GM23338 (cell line): ENCODE results near the gene KRT38.

Experiments
- EZH2 ChIP-seq: fragments of 200-600 bp; sonication (generic); IDR thresholded peaks from one replicate; pipeline ENCODE4 v1.8.0; 2017; ENCODE audit warnings: antibody characterized with exemption, mild to moderate bottlenecking, low read depth; ENCODE audit not compliant: unreplicated experiment
- EZH2phosphoT487 ChIP-seq: fragments of 200-600 bp; sonication (generic); IDR thresholded peaks from one replicate; pipeline ENCODE4 v1.8.1; 2018; ENCODE audit warnings: antibody characterized with exemption; ENCODE audit not compliant: unreplicated experiment
- NANOG ChIP-seq: IDR thresholded peaks from 2 replicates; pipeline ENCODE4 v1.6.1; 2016; ENCODE audit warnings: antibody characterized with exemption, borderline replicate concordance
- POLR2AphosphoS5 ChIP-seq: IDR thresholded peaks from 2 replicates; pipeline ENCODE4 v1.6.1; 2016; ENCODE audit warnings: antibody characterized with exemption, low read depth
- STAT1 ChIP-seq: IDR thresholded peaks from one replicate; pipeline ENCODE4 v1.6.1; 2016; ENCODE audit warnings: antibody characterized with exemption; ENCODE audit not compliant: unreplicated experiment
- TF ChIP-seq, protein P1 (sequence below), 2 experiments: fragments of 200-600 bp in 1 of 2; sonication (generic) in 1 of 2; conservative IDR thresholded peaks; 2 replicates each; pipeline versions ENCODE4 v1.5.1 to v1.6.1; 2016 to 2017; ENCODE audit warnings: antibody characterized with exemption in 2 of 2, low read depth in 2 of 2, mild to moderate bottlenecking in 2 of 2, moderate library complexity in 1 of 2
- TF ChIP-seq, protein P2 (sequence below): IDR thresholded peaks from 2 replicates; pipeline ENCODE4 v1.6.1; 2016; ENCODE audit warnings: antibody characterized with exemption
- TF ChIP-seq, protein P3 (sequence below): IDR thresholded peaks from one replicate; pipeline ENCODE4 v1.6.1; 2018; ENCODE audit warnings: antibody characterized with exemption; ENCODE audit not compliant: unreplicated experiment

DNA sequence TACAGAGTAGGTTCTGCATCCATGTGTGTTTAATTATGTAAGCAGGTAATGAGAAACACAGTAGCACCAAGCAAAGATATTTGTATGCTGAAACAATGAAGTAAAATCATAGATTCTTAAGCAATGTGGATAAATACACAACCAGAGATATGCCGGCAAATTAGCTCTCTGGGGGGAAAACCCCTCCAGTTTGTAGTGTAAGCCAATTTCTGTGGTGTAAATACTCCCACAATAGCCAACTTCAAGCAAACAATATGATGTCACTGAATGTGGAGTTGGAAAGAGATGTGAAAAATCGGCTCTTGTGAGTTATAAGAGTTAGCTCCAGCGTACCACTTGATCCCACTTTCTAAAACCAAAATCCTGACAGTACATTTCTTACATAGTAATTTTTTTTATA is 3.9 kb upstream of the KRT38 start:
- TF ChIP-seq, protein P1, sequence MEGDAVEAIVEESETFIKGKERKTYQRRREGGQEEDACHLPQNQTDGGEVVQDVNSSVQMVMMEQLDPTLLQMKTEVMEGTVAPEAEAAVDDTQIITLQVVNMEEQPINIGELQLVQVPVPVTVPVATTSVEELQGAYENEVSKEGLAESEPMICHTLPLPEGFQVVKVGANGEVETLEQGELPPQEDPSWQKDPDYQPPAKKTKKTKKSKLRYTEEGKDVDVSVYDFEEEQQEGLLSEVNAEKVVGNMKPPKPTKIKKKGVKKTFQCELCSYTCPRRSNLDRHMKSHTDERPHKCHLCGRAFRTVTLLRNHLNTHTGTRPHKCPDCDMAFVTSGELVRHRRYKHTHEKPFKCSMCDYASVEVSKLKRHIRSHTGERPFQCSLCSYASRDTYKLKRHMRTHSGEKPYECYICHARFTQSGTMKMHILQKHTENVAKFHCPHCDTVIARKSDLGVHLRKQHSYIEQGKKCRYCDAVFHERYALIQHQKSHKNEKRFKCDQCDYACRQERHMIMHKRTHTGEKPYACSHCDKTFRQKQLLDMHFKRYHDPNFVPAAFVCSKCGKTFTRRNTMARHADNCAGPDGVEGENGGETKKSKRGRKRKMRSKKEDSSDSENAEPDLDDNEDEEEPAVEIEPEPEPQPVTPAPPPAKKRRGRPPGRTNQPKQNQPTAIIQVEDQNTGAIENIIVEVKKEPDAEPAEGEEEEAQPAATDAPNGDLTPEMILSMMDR (conservative IDR thresholded peaks at IDR 0.05; ENCODE audit: low read depth in 2 of 2): no peak
- TF ChIP-seq EZH2 (no peak), POLR2AphosphoS5 (no peak), EZH2phosphoT487 (no peak), NANOG (no peak), STAT1 (no peak)
- TF ChIP-seq, protein P2, sequence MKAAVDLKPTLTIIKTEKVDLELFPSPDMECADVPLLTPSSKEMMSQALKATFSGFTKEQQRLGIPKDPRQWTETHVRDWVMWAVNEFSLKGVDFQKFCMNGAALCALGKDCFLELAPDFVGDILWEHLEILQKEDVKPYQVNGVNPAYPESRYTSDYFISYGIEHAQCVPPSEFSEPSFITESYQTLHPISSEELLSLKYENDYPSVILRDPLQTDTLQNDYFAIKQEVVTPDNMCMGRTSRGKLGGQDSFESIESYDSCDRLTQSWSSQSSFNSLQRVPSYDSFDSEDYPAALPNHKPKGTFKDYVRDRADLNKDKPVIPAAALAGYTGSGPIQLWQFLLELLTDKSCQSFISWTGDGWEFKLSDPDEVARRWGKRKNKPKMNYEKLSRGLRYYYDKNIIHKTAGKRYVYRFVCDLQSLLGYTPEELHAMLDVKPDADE: no peak
- TF ChIP-seq, protein P3, sequence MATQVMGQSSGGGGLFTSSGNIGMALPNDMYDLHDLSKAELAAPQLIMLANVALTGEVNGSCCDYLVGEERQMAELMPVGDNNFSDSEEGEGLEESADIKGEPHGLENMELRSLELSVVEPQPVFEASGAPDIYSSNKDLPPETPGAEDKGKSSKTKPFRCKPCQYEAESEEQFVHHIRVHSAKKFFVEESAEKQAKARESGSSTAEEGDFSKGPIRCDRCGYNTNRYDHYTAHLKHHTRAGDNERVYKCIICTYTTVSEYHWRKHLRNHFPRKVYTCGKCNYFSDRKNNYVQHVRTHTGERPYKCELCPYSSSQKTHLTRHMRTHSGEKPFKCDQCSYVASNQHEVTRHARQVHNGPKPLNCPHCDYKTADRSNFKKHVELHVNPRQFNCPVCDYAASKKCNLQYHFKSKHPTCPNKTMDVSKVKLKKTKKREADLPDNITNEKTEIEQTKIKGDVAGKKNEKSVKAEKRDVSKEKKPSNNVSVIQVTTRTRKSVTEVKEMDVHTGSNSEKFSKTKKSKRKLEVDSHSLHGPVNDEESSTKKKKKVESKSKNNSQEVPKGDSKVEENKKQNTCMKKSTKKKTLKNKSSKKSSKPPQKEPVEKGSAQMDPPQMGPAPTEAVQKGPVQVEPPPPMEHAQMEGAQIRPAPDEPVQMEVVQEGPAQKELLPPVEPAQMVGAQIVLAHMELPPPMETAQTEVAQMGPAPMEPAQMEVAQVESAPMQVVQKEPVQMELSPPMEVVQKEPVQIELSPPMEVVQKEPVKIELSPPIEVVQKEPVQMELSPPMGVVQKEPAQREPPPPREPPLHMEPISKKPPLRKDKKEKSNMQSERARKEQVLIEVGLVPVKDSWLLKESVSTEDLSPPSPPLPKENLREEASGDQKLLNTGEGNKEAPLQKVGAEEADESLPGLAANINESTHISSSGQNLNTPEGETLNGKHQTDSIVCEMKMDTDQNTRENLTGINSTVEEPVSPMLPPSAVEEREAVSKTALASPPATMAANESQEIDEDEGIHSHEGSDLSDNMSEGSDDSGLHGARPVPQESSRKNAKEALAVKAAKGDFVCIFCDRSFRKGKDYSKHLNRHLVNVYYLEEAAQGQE: no peak
